ENCODE results near the gene WDFY4. TPM values are rescaled to one million over a fixed set of nuclear protein-coding genes. Genes with fewer than 3 reads are reported as not detected.

Gene WDFY4
- total and polyA plus RNA-seq, 2 of the 13 experiments (the other 11 are each of a cell fraction or from before 2014, with no cell fraction given) = not detected

DNA sequence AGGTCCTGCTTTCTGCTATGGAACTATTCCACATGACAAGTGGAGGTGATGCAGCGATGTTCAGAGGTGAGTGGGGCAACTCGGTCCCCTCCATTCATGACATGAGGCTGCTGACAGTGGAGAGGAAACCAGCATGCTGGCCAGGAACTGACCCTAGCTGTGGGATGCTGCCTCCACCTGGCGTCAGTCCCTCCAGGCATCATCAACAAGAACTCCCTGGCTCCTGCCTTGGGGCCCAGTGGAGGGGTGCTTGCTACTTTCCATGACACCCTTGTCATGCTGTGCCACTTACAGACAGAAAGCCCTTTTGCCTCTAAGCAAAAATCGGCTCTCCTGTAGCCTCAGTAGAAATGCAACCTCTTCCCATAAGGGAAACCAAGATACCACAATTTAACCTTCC is 136.4 kb downstream of the WDFY4 start (continued):
- TF ChIP-seq, protein P1, sequence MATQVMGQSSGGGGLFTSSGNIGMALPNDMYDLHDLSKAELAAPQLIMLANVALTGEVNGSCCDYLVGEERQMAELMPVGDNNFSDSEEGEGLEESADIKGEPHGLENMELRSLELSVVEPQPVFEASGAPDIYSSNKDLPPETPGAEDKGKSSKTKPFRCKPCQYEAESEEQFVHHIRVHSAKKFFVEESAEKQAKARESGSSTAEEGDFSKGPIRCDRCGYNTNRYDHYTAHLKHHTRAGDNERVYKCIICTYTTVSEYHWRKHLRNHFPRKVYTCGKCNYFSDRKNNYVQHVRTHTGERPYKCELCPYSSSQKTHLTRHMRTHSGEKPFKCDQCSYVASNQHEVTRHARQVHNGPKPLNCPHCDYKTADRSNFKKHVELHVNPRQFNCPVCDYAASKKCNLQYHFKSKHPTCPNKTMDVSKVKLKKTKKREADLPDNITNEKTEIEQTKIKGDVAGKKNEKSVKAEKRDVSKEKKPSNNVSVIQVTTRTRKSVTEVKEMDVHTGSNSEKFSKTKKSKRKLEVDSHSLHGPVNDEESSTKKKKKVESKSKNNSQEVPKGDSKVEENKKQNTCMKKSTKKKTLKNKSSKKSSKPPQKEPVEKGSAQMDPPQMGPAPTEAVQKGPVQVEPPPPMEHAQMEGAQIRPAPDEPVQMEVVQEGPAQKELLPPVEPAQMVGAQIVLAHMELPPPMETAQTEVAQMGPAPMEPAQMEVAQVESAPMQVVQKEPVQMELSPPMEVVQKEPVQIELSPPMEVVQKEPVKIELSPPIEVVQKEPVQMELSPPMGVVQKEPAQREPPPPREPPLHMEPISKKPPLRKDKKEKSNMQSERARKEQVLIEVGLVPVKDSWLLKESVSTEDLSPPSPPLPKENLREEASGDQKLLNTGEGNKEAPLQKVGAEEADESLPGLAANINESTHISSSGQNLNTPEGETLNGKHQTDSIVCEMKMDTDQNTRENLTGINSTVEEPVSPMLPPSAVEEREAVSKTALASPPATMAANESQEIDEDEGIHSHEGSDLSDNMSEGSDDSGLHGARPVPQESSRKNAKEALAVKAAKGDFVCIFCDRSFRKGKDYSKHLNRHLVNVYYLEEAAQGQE (IDR thresholded peaks at IDR 0.05; ENCODE audit: borderline replicate concordance in 1 of 2, low read depth in 1 of 2, low read length in 2 of 2) = no peak
- TF ChIP-seq ZNF33A (CRISPR knock-in tag; IDR thresholded peaks at IDR 0.05; ENCODE audit: borderline replicate concordance) = no peak

DNA sequence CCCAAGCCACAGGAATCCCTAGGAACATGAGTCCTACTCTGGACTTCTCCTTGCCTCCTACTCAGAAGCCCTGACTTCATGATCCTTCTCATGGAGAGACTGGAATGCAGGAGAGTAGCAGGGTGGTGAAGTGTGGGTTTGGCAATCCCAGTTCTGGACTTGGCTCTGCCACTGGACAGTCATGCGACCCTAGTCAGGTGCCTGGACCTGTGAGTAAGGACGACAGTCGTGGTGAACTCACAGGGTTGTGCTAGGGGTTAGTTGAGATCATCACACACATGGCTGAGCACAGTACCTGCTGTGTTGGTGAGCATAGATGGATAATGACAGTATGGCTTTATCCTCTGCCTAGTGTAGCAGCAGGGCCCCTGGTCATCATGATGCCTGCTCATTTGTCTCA is 137.0 kb downstream of the WDFY4 start:
- no peak for FAIRE-seq
- no TSS peak for BruUV-seq (replicated peaks)
- Histone ChIP-seq H3K4me1 (ENCODE audit: insufficient read depth, low read length) (no peaks in the 10 kb centered on the region), H3K9me3 (ENCODE audit: low read length) (no peaks in the 10 kb centered on the region), H3K79me2 (ENCODE audit: insufficient read depth, low read length) (no peaks in the 10 kb centered on the region), H3K4me2 (ENCODE audit: low read depth, low read length) (no peak overlapping the region), H3K9ac (ENCODE audit: insufficient read depth, low read depth, low read length) (no peak overlapping the region), H4K20me1 (ENCODE audit: insufficient read depth, low read length) (no peaks in the 10 kb centered on the region), H3K27me3 (ENCODE audit: control insufficient read depth in 1 of 2, insufficient read depth in 2 of 2, low read length in 2 of 2) (peaks cover 4 to 18% of the 10 kb centered on the region in 2 experiments; a peak in 4 of 5 replicates), H3K27ac (ENCODE audit: extremely low read length, insufficient read depth, low read length) (no peak overlapping the region), H2AFZ (ENCODE audit: low read length) (no peak overlapping the region), H3K4me3 (replicated peaks in 1 of 3; ENCODE audit: insufficient read depth in 1 of 3, low read depth in 2 of 3, low read length in 3 of 3) (no peak overlapping the region), H3K36me3 (replicated peaks in 1 of 2; ENCODE audit: control insufficient read depth in 1 of 2, insufficient read depth in 2 of 2, low read length in 2 of 2) (no peaks in the 10 kb centered on the region)
- intact Hi-C loops (cut with micrococcal nuclease; ENCODE audit: unreplicated experiment) (loop anchor here (10.0 kb wide), 1 partner anchor 77 kb away; no protein-coding TSS in a partner anchor), in situ Hi-C loops (cut with HindIII; ENCODE audit: extremely low pct_ligation_motif_present, low pct_unique_long_range_greater_than_20kb) (no loop called here)
- ChIA-PET CTCF (ENCODE audit: low intra/inter-chr PET ratio, low total read pairs) (no interaction called here), POLR2A (no interaction called here)
- DNase-seq (ENCODE audit: low spot score) = no peak
- 17% methylated on average over 3 of the region's 3 CpGs for WGBS (ENCODE audit: low lambda C conversion rate)
- TF ChIP-seq KLF13 (CRISPR knock-in tag; IDR thresholded peaks at IDR 0.05) = no peak
- no peak for TF ChIP-seq HNF4G (IDR thresholded peaks at IDR 0.05; ENCODE audit: borderline replicate concordance, low read depth, low read length)
- TF ChIP-seq HNF4G (CRISPR knock-in tag; IDR thresholded peaks at IDR 0.05; ENCODE audit: borderline replicate concordance, low read depth) = no peak
- TF ChIP-seq KAT8 (CRISPR knock-in tag; IDR thresholded peaks at IDR 0.05) = no peak
- TF ChIP-seq JARID2 (CRISPR knock-in tag; IDR thresholded peaks at IDR 0.05; ENCODE audit: insufficient replicate concordance) = no peak
- no peak for TF ChIP-seq ZNF335 (CRISPR knock-in tag; IDR thresholded peaks at IDR 0.05)
- no peak for TF ChIP-seq KDM5A (IDR thresholded peaks at IDR 0.05; ENCODE audit: borderline replicate concordance, low read length)
- no peak for ATAC-seq

All from HepG2 (cell line).